GM21528 (cell line): Measurements from ENCODE around the gene SLAMF8.

Experiments
- ATAC-seq: cut with Tn5 transposase; IDR thresholded peaks from one replicate; pipeline ENCODE4 v1.9.1; 2021; ENCODE audit warnings: mild to moderate bottlenecking, moderate library complexity; ENCODE audit not compliant: unreplicated experiment, low FRiP score

The SLAMF8 gene

GRCh38 chr1:159868766-159869165 is 42.1 kb downstream of the SLAMF8 start:
- ATAC-seq: no peak

GRCh38 chr1:159869173-159869572 is 42.5 kb downstream of the SLAMF8 start:
- no peak for ATAC-seq

GRCh38 chr1:159869607-159870006 is 42.9 kb downstream of the SLAMF8 start:
- ATAC-seq: no peak

GRCh38 chr1:159870704-159871103 is 44.0 kb downstream of the SLAMF8 start:
- no peak for ATAC-seq

GRCh38 chr1:159872891-159873290 is 46.2 kb downstream of the SLAMF8 start:
- ATAC-seq: no peak

GRCh38 chr1:159873530-159874143 is 47.0 kb downstream of the SLAMF8 start:
- ATAC-seq: no peak

GRCh38 chr1:159877695-159878444 is 51.2 kb downstream of the SLAMF8 start:
- no peak for ATAC-seq

GRCh38 chr1:159879136-159879535 is 52.5 kb downstream of the SLAMF8 start:
- no peak for ATAC-seq

- ATAC-seq: no peak
Measured at GRCh38 chr1:159879977-159880376, 53.3 kb downstream of the SLAMF8 start.

- ATAC-seq: no peak
Measured at GRCh38 chr1:159880430-159880829, 53.8 kb downstream of the SLAMF8 start.

GRCh38 chr1:159881622-159882526 is 55.2 kb downstream of the SLAMF8 start:
- ATAC-seq: no peak

GRCh38 chr1:159882527-159882862 is 55.8 kb downstream of the SLAMF8 start:
- ATAC-seq: no peak

GRCh38 chr1:159883134-159883533 is 56.5 kb downstream of the SLAMF8 start:
- ATAC-seq: no peak

GRCh38 chr1:159884296-159884695 is 57.6 kb downstream of the SLAMF8 start:
- no peak for ATAC-seq
